HG02678 (cell line): Measurements from ENCODE around the gene ELFN1.
"Not testable (repeated sequence)": the region's sequence is repeated elsewhere in the genome, so short reads cannot be mapped to it uniquely, and the experiment has no call there.

Source experiments
- ATAC-seq: cut with Tn5 transposase; IDR thresholded peaks from one replicate; pipeline ENCODE4 v1.9.1; 2021; ENCODE audit warnings: mild to moderate bottlenecking, moderate library complexity; ENCODE audit not compliant: unreplicated experiment

The ELFN1 gene

DNA sequence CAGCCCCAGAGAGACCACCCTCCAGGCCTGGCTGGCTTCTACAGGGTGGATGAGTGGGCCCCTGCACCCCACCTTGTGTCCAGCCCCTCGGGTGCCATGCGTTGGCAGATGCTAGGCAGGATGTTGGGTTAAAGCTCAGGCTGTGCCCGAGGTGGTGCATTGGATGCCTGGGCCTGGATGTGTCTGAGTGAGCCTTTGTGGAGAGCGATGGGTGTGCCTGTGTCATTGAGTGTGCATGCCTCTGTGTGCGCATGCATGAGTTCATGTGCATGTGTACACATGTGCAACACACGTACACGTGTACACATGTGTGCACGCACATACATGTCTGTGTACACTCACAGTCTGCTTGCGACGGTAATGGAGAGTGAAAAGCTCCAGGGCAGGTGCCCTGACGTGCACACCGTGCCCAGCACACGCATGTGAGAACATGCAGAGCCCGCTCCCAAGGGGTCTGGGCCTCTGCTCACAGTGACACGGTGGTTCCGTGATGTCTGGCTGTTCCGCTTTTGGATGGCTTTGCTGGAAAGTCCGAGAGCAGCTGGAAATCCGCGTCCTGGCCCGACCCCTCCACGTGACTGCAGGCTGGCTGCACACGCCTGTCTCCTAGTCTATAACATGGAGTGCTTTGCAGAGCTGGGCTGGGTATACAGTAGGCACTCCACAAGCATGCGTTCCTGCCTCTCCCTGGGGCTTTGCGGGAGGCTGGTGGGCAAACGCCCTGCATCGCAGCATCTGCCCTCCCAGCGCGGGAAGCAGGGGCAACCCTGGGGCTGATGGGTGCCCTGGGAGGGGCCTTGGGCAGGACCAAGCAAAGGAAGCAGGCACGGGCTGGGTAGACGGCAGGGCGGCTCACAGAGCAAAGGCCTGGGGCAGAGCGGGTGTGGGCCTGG, 36.9 kb downstream of the ELFN1 start:
- no peak for ATAC-seq

DNA sequence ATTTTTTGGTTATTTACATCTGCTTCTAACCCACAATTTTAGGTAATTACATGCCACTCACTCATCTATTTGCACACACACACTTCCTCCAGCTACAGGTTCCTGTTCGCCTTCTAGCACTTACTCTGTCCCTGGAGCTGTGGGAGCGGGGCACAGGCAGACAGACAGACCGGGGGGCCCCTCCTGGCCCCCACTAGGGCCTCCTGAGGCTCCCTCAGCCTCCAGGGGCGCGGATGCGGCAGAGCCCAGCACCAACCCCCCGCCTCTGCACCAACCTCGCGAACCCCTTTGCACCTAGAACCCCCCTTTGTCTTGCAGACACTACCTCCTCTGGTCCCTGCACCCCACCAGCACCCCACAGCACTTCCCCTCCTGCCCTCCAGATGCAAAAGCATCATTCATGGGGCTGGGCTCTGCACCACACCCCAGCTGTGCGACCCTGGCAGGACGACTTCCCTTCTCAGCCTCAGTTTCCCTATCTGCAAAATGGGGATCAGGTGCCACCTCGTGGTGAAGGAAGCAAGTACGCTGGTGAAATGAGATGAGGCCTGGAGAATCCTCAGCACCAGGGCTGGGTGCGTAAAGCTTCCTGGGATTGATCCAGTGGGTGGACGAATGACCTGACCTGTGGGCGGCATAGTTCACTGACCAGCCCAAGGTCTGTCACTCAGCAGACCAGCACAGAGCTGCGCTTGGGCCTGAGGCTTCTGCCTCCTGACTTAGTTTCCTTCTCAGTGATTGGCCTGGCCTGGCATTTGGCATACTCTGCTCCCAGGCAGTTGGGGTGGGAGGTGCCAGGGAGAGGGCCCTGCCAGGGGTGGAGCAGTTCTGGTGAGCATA, 37.9 kb downstream of the ELFN1 start:
- ATAC-seq, result no peak

DNA sequence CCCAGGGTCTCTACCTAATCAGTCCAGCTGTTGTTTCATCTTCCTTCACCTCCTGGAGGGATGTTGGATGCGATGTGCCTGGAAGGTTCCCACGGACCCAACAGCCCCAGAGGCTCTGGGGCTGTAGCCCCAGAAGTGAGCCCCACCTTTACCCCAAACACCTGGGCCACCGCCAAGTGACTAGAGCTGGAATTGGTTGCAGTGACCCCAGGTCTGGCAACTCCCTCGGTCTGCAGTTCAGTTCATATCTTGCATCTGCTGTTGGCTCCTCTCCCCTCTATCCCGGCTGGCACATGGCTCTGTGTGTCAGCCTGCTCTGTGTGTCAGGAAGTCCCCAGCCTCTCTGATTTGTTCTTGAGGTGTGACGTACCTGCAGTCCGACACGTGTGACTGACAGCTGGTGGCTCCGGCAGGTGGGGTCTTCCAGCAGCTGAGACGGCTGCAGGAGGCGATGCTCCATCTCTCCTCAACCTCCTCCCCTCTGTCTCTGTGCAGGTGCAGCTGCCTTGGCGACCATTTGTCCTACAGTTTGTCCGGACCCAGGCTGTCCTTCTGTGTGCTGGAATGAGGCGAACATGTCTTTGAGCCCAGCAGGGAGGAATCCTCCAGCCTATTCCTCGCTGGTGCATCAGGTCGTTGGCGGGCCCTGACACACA, 38.6 kb downstream of the ELFN1 start:
- no peak for ATAC-seq

DNA sequence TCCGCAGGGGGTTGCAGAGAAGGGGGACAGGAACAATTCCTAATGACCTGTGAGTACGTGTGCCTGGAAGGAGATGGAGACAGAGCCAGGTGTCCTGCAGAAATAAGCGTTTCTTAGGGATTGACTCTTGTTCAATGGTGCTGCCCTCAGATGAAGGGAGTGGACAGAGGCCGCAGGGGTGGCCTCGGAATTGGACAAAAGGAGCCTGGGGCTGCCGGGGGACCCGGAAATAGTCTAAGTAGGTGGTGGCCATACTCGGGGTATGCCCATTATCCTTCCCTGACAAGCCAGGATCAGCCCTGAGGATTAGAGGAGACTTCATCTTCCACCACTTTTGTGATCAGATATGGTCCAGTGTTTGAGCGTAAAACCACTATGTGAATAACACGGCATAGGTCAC, 39.2 kb downstream of the ELFN1 start:
- ATAC-seq, result no peak

DNA sequence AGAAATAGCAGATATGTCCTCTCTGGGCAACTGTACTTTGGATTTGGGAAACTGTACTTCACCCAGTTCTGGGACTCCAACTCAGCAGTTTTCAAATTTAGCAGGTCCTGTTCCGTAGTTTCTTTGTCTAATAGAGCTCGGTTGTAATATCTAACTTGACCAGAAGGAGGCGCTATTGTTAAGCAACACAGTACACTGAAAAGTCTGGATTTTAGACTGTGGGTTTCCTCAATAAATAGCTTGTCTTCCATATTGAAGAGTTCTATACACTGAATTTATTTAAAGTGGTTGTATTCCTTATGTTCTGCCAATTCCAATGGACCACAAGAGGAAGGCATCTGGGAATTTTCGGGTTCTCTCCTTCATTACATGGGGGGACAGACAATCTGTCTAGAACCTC, 39.8 kb downstream of the ELFN1 start:
- ATAC-seq, result no peak

DNA sequence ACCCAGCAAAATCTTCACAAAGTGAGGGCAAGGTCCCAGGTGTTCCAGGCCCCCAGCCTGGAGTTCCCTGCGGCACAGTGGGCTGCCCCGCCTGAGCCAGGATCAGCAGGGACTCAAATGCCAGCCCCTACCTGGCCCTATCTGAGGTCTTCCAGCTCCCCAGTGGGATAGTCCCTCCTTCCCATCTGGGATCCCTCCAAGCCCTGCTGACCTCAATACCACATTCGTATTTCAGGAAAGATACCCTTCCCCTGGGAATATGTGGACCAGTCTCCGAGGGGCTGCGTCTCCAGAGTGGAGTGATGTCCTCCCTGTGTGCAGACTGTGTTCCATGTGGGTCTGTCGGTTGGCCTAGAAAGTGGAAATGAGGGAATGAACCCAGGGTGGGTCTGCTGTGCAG, 40.9 kb downstream of the ELFN1 start:
- no peak for ATAC-seq

DNA sequence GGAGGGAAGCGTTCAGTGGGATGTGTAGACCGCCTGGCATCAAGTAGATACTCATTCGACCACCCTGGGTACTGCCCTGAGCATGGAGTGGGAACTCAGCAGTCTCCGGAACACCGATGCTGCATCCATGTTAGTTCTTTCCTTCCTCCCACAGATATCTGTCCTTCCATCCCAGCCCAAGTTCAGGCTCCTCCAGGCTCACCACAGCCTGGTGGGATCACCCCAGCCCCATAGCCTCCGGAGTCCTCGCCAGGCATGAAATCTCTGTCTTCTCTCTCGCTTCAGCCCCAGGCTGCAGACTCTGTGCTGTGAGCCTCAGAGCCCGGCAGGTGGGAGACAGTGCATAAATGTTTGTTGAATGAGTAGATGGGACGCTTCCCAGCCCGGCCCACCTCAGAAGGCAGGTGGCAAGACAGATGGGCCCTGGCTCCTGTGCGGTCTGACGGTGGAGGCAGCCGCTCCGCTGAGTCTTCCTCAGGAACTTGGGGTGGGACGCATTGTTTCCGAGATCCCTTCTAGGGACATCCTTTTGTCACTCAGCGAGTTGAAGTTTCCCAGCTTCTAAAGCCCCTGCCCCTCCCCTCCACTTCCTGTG, 42.9 kb downstream of the ELFN1 start:
- no peak for ATAC-seq

DNA sequence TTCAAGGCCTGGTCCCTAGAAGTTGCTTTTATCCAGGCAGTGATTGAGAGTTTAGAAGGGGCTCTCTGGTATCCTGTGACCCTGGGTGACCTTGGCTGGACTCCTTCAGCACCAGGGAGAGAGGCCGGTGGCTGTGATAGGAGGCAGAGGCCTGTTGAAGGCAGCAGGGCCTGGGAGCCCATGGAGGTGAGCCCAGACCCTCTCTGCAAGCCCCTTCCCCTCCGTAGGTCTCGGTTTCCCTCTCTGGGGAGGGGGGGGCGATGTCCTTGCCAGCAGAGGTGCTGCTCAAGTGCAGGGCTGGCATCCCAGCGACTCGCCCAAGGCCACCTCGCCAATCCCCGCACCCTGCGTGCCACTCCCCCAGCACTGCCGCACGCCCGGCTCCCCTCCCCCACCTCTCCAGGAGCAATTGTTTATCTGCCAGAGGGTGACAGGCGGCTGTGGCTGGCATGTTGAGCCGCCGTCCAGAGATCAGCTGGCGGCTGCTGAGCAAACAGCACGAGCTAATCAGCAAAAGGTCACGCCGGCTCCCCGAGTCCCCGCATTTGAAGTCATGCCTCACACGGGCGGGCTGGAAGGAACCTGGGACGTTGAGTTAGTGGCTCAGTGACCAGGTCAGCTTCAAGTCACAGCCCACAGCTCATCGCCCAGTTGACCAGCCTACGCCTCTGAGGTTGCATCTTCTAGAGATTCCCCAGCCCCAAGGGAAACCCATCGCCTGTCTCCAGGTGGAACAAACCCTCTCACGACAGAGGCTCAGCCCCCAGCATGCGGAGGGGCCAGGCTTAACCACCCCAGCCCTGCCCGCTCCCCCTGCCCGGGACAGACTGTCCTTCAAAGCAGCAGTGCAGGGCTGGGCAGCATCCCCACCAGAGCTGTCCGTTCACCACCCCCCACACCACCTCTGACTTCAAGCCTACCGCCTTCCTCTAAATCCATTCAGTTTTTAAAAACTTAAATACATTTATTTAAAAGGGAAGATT, 43.7 kb downstream of the ELFN1 start:
- no peak for ATAC-seq

DNA sequence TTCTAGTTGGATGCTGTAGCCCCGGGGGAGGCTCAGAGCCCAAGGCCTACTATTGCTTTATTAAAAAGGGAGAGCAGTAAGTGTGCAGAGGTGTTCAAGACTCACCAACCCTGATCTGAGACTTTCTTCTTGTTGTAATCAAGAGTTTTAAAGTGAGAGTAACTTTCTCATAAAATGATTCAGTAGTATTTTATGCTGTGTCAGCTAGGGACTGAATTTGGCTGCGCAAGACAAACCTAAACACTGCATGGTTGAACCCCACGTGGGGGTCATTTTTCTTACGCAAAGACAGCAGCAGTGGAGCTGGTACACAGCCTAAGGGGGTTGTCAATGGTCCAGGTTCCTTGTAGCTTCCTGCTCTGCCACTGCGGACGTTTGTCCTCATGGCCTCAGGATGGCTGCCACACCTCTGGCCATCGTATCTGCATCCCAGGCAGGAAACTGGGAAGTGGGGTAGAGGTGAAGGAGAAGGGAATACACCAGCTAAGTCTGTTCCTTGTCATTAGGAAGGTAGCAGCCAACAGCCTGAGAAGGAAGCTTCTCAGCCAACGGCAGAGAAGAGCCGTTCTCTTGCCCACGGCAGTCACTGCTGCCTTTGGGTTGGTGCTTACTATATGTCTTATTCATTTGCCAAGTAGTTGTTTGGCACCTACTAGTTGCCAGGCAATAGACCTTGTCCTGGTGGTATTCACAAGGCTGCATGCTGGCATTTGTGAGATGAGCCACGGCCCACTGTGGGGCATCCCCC, 44.7 kb downstream of the ELFN1 start:
- ATAC-seq, result no peak

DNA sequence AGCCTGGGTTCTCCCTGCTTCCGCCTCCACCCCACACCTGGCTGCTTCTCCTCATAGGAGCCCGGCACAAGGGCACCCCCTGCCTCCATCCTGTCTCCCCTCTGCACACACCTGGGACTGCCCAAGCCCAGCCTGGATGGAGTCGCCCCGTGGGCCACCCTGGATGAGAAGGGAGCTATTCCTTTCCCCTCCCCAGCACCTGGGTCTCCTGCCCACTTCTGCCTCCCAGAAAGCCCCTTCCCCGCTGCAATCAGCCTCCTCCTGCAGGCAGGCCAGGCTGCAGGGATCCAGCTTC, 45.2 kb downstream of the ELFN1 start:
- ATAC-seq, result no peak

DNA sequence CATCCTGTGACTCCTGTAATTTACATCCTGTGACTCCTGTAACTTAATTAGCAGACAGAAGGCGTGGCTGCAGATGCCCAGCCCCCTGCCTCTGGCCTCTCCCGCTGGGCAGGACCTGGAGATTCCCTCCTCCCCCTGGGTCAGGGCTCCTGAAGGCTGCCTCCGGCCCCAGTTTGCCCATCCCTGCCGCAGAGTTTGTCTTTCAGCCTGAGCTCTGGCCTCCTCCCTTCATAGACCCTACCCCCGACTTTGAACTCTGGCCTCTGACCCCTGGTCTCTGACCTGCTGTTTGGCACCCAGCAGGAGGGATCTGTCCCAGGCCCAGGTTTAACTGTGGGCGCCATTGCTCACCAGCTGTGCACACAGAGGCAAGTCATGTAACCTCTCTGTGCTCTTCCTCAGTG, 45.6 kb downstream of the ELFN1 start:
- no peak for ATAC-seq

DNA sequence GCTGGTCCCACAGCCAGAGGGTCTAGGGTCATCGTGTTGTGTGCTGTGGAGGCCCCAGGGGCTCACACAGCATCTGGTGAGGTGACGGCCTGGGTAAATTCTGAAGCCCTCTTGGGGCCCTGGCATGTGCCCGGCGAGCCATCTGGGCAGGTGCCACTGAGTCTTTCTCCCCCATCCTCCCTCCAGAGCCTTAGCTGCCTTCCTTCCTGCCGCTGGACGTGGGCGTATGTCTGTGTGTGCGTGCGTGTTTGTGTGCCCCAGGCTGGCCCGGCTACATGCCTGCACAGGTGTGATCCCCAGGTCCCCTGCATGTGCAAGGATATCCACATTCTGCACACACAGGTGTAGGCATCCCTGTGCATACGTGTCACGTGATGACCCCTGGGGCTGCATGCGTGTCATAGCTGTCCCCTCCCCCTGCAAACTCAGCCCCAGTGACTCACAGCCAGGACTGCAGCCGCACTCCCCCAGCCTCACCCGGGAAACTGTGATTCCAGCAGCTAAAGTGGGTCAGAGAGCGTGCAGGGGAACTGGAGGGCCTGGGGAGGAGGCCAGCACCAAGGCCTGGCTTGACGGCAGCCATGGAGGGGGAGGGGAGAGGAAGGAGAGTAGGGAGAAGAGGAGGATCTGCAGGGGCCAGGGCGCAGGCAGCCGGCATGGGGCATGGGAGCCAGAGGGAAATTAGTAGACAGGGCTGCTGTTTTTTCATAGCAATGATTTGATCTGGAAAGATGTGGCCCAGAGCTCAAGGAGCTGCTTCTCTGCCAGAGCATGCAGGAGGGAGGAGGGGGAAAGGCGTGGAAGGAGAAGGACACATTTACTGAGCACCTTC, 46.4 kb downstream of the ELFN1 start:
- no peak for ATAC-seq

DNA sequence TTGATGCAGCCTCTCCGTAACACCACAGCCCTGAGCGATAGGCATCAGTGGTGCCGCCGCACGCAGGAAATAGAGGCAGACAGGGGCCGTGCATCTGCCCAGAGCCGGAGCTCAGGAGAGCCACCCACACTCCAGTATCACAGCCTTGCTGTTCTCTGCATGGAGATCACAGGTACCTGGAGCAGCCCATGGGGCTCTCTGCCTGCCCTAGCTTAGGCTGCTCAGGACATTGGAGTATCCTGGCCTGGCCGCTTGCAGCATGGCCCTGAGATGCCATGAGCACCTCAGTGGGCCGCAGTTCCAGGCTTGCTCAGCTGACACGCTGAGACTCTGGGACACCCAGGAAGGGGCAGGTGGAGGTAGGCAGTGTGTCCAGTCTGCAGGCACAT, 47.0 kb downstream of the ELFN1 start:
- ATAC-seq, result no peak

DNA sequence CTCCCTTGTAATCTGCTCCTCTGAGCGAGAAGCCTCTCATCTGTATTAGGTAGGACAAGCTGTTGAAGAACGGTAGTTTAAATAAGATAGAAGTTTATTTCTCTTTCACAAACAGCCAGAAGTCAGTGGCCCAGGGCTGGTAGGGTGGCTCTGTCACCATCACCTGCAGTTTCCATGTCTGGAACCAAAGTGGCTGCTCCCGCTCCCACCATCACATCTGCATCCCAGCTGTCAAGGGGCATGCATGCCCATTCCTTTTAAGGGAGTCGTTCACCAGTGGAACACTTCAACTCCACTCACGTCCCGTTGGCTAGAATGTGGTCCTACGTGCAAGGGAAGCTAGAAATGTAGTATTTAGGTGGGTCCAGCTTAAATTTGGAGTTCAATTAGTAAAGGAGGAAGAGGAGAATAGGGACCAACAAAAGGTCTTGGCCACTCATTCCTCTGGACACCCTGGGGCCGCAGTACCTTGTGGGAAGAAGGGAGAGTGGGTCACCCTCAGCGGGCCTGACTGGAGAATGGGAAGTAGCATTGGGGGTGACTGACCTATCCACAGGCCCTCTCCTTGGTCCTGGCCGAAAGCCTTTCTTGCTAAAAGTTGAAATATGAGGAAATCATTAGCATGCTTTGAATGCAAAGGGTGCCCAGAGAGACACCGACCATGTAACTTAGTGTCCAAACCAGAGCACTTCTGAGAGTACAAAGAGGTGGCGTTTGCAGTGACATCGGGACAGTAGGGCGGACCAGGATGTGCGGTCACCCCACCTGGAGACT, 48.0 kb downstream of the ELFN1 start:
- no peak for ATAC-seq

DNA sequence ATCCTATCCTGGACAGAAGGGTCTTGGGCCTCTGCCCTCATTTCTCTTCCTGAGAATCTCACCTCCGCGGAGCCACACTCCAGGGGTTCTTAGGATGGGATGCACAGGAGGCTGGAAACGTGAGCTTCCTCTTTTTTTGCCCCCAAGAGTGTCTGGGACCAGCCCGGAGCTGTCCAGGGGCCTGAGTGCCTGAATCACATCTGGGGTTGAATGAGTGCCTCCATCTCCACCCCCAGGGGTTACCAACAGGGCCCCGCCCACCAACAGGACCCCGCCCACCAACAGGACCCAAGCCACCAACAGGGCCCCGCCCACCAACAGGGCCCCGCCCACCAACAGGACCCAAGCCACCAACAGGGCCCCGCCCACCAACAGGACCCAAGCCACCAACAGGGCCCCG, 48.8 kb downstream of the ELFN1 start:
- ATAC-seq, result not testable (repeated sequence)

DNA sequence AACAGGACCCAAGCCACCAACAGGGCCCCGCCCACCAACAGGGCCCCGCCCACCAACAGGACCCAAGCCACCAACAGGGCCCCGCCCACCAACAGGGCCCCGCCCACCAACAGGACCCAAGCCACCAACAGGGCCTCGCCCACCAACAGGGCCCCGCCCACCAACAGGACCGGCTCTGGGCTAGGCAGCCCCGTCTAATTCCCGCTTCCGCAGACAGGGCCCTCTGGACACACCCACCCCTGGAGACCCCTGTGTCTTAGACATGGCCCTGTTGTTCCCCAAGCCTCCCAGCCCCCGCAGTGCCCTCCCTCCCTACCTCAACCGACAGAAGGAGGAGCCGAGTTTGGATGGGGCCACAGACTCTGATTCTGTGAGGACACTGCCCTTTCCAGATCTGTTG, 49.2 kb downstream of the ELFN1 start:
- ATAC-seq, result not testable (repeated sequence)

DNA sequence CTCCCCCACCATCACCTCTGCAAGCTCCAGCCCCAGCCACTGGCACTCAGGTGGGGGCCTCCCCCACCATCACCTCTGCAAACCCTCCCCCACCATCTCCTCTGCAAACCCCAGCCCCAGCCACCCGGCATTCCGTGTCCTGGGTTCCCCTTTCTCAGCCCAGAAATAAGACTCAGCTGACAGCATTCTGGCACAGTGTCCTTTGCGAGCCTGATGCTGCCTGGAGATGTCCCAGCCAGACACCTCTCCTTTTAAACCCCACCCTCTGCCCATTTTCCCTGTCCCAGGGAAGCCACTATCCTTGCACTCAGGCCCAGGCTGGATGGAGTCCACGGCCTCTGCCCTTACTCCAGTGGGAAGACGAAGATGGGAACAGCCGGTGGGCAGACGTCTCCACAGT, 49.8 kb downstream of the ELFN1 start:
- no peak for ATAC-seq

DNA sequence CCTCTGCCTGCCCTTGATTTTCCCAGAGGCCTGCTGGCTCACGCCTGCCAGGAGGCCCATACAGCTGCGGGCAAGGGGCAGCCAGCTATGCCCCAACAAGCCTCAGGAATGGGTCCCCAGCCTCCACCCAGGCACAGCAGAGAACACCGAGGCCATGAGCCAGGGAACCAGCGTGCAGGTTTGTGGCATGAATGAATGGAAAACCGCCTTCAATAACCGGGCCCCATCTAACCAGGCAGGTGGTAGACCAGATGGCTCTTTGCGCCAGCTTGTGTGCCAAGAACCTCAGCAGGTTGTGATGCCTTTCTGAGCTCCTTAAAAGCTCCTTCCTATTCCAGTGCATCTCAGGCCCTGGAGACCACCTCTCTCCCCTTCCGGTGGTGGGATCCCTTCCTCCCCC, 50.2 kb downstream of the ELFN1 start:
- ATAC-seq, result no peak
